NCI-H345 (cell line): ENCODE results near the gene REXO1.

Experiments
- DNase-seq: peaks from one replicate; lab custom pipeline; 2025; lab: John Stamatoyannopoulos, UW

The REXO1 gene

DNA sequence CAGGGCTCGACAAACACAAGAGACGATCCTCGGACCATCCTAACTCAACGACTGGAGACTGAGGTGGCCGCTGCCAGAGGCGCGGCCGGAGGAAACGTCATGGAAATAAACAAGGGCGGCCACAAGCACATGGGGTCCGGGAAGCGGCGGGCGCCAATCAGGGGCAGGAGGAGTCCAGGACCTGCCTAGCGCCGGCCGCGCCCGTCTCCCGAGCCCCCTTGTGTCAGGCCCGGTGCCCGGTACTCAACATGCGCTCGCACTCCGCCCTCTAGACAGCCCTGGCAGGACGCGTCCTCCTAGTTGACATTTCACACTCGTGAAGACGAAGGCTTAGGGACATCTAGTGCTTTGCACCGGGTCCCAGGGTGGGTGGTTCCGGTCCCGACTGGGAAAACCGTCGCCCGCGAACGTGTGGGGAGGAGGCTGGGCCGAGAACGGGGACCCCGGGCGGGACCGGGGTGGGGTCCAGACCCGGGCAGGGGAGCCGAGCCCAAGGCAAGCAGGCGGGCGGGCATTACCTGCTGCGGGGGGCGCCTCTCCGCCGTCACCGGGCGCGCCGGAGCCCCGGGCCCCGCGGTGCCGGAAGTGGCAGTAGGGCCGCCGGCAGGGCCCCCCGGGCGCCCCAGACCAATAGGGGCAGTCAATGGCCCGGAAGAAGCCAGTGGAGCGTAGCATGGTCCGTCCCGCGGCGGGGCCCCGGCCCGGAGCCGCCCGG, 442 bp downstream of the REXO1 start:
- DNase-seq, result no peak

GRCh38 chr19:1847348-1847683, 967 bp downstream of the REXO1 start:
- no peak for DNase-seq

DNA sequence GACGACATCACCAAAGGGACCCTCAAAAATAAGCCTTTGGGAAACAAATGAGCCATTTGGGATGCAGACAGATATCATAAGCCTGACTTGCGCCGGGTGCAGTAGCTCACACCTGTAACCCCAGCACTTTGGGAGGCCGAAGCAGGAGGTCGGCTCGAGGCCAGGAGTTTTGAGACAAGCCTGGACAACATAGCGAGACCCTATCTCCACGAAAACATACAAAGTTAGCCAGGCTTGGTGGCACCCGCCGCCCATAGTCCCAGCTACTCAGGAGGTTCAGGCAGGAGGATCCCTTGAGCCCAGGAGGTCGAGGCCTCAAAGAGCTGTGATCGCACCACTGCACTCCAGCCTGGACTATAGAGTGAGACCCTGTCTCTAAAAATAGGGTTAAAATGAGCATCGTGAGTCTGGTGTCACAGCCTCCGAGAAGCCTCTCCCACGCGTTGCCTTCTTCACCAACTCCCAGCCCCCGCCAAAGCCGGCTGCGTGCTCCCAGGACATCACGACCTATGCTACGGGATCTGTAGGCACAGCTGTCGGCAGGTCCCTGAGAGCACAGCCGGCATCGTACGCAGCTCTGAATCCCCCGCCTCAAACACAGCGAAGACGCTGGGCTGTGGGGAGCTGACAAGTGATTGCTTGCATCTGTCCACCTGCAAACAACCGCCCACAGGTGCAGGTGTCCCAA, 1.6 kb downstream of the REXO1 start:
- no peak for DNase-seq

- no peak for DNase-seq
Measured at GRCh38 chr19:1845642-1846041, 2.6 kb downstream of the REXO1 start.

GRCh38 chr19:1845125-1845515, 3.2 kb downstream of the REXO1 start:
- no peak for DNase-seq

DNA sequence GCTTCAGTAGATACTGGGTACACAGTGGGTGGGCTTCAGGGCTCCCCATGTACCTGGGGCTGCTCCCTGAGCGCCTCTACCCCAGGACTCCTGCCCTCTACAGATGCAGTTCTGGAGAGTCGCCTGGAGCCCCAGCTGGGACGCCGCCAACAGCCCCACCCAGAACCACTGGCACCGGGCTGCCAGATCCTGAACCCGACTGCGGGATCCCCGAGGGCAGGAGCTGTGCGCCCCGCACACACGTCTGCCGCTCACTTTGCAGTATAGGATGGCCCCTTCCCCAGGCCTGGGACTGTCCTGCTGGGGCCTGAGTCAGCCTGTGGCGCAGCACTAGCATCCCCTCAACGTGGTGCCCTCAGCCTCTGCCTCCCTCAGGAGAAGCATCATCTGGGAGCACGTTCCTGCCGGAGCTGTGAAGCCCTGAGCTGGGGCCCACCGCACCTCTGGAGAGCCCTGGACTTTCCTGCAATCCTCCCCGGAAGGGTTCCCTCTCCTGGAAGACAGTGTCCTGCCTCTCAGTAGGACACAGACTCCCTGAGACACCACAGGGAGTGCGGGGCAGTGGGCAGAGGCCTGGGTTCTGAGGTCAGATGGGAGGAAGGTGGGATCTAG, 3.7 kb downstream of the REXO1 start:
- DNase-seq, result no peak

DNA sequence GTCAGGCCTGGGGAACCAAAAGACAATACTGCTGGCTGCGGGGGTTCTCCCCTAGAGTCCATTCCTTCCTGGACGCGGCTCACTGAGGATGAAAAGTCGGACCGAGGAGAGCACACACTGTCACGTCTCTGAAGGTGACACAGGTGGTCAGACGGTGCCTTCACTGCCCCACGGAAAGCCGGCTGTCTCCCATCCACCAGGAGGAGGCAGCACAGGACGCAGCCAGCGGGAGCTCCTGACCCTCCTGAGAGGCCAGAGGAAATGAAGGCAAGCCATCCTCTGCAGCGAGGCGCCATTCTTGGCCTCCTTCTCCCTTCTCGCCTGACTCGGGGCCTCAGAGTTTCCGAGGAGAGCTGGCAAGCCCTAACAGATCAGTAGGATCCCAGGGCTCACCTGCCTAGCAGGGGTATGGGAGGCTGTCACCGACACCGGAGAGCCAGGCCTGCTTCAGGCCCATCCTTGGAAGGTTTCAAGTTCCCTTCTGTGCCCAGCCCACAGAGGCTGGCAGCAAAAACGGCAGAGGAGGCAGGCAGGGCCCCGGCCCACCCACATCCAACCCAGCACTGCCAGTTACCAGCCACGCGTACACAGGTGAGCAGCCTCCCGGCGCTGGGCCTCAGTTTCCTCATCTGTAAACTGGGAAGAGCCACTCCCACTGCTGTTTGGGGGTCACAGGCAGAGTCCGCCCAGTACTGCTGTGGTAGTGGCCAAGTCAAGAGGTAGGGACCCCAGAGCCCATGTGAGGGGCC, 4.5 kb downstream of the REXO1 start:
- no peak for DNase-seq

DNA sequence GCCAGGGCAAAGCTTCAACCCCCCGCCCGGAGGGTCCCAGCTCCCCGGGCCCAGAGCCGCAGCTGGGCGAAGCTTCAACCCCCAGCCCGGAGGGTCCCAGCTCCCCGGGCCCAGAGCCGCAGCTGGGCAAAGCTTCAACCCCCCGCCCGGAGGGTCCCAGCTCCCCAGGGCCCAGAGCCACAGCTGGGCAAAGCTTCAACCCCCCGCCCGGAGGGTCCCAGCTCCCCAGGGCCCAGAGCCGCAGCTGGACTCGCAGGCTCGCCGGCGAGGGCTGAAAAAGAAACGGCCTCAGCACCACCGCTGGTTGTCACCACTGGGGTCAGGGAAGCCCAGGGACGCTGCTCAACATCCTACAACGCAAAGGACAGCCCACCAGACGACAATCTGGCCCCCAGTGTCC, 5.2 kb downstream of the REXO1 start:
- DNase-seq, result no peak

DNA sequence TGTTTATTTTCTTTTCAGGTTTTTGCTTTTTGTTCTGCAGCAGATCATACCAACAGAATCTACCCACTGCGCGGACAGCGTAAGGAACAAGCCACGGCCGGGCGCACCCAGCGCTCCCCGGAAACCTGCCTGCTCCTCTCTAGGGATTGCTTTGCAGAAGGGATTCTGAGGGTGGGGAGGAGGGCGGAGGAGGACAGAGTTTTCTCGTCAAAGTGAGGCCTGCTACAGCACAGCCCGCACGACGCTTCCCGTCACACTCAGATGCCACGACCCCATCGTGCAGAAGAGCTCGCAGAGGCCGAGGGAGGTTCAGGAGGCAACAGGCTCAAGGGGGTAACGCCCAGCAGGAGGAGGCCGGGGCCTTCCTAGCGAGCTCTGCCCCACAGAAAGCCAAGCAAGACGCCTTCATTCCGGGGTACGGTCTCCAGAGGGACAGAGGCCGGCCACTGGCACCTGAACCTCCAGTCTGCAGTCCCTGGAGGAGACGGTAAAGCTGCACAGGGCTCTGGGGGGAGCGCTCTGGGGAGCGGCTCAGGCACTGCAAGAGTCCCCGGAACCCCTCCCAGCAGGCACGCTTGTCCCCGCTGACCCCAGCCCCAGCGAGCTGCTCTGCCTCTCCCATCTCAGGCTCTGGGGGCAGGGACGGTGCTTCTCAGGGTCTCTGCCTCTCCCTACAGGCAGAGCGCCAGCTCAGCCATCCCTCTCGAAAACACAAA, 6.9 kb downstream of the REXO1 start:
- no peak for DNase-seq

DNA sequence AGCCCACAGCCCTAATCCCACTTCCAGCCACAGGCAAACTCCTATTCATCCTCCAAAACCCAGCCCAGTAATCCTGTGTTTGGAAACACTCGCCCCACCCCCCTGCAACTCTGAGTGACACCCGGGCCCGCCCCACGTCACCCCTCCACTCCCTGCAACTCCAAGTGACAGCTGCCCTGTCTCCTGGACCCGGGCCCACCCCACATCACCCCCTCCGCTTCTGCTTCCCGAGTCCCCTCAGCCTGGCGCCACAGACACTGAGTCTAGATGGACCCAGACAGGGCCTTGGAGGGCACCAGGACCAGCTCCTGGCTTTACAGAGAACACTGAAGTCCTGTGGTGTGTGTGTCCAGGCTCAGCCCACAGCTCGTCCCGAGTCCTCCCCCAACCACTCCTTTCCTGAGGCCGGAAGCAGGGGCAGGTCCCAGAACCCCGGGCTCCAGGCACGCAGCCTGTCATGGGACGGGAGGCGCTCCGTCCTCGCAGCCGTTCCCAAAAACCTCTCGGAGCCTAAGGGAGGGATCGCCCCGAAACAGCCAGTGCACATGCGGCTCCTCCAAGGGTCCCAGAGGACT, 7.7 kb downstream of the REXO1 start:
- DNase-seq, result no peak

DNA sequence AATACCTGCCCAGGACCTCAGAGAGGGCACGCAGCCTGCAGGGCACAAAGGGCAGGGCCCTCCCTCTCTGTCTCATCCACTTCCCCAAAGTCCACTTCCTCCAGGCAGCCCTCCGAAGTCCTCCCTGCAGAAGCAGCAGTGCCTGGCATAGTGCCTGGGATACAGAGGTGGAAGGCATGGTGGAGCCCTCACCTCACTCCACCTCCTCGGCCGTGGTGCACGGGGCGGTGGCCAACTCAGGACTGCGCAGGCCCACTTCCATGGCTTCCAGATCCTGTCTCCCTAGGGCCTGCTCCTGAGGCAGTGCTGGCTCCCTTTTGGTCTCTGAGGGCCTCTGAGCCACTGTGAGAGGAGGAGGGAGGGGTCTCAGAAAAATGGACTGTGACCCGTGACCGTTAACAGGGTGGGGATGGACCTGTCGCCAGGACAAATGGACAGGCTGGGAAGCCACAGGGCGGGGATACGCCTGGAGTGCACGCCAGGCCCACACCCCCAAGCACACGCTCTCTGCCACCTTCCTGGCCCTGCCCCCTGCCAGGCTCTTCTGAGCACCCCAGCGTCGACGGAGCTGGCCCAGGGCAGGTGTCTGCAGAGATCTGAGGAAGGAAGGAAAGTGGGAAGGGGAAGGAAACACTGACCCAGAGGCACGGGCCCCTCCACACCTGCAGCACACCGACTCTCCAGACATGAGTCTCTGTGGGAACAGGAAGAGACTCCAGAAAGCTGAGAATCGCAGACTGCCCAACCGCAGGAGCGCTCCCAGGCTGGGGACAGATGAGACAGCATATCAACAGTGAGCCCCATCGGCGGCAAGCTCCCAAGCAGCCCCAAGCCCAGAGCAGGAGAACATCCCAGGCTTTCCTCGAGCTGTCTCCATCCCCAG, 8.4 kb downstream of the REXO1 start:
- DNase-seq, result no peak

- DNase-seq, result peak; percentile 9
Measured at GRCh38 chr19:1837625-1838105, 10.6 kb downstream of the REXO1 start.

GRCh38 chr19:1837222-1837565, 11.1 kb downstream of the REXO1 start:
- no peak for DNase-seq

DNA sequence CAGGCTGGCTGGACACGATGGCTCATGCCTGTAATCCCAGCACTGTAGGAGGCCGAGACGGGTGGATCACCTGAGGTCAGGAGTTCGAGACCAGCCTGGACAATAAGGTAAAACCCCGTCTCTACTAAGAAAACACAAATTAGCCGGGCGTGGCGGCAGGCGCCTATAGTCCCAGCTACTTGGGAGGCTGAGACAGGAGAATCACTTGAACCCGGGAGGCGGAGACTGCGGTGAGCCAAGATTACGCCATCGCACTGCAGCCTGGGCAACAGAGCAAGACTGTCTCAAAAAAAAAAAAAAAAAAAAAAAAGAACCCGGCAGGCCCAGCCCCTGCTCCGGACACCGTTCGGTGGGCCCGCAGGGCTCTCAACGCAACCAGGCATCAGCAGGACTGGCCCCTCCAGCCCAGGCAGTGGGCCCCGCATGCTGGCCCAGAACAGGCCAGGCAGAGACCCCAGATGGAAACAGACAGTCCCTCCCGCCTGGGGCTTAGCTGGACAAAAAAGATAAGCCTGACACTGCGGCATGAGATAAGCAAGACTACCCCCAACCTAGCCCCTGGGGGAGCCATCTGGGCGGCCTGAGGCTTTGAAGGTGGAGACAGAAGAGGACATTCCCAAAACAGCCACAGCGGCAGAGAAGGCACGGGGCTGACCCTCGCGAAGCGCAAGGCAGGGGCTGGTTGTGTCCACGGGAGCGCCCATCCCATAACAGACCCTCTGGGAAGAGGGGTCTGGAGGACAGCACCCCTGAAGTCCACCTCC, 11.6 kb downstream of the REXO1 start:
- DNase-seq, result no peak

- no peak for DNase-seq
Measured at GRCh38 chr19:1833540-1833939, 14.7 kb downstream of the REXO1 start.

DNA sequence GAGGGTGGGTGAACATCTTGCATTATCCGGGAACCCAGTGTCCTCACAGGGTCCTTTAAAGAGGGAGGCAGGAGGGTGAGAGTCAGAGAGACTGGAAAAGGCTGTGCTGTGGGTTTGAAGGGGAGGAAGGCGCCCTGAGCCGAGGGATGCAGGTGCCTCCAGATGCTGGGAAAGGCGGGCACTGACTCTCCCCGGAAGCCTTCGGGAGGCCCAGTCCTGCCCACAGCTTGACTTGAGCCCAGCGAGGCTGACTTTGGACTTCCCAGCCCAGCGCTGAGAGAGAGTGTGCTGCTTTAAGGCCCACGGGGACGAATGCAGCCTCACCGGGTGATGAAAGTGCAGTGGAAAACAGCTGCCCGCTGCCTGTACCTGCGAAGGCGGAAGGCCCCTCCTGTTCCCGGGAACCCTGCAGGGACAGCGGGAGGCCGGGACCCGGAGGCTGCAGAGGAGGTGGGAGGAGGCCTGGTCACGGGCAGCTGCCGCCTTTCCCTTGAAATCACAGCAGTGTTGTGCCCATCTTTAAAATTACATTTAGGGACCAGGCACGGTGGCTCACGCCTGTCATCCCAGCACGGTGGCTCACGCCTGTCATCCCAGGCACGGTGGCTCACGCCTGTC, 16.1 kb downstream of the REXO1 start:
- DNase-seq, result no peak

GRCh38 chr19:1830978-1831377, 17.3 kb downstream of the REXO1 start:
- no peak for DNase-seq

GRCh38 chr19:1830568-1830967, 17.7 kb downstream of the REXO1 start:
- DNase-seq, result no peak

DNA sequence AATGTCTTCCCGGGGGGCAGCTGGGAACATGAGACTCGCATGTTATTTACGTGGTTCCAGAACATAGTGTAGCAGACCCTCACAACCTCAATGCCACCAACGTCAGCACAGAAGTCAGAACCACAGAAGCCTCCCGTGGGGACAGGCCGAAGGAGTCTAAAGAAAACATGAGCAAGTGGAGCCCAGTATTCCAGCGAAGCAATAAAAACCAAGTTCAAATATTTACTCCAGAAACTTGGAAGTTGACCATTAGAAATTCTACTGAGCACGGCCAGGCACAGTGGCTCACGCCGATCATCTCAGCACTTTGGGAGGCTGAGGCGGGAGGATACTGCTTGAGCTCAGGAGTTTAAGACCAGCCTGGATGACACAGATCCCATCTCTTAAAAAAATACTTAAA, 18.3 kb downstream of the REXO1 start:
- no peak for DNase-seq
